Measurements from ENCODE around the gene MC4R.

DNA sequence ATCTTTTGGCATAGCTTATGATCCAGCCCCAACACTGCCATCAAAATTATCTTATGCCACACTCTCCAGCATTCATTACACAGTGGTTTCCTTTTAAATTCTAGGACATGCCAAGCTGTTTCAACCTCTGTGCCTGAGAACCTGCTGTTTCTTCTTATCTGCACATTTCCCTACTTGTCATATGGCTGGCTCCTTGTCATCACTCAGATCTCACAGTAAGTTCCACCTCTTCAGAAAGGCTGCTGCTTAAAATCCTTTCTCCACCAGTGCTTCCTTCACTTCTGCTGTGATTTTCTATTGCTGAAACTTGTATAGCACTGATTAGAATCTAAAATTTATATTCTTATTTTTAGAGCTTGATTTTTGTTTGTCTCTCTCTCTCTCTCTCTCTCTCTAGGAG is 43.4 kb downstream of the MC4R start:
- TF ChIP-seq POLR2A (IDR thresholded peaks at IDR 0.05; ENCODE audit: low read depth, low read length), result no peak
- TF ChIP-seq TAF1 (IDR thresholded peaks at IDR 0.05; ENCODE audit: borderline replicate concordance, low read depth, low read length), result no peak
- TF ChIP-seq POLR2AphosphoS5 (IDR thresholded peaks at IDR 0.05; ENCODE audit: low read depth, low read length), result no peak
